ENCODE measurements around the gene FICD.
A peak's percentile ranks its signal among the peaks of the same experiment; 100 is the strongest.

The FICD gene

GRCh38 chr12:108514973-108515814 is at the start of gene FICD:
FICD (plus strand) TSS chr12:108515277; CDS start chr12:108516973, 1,696 bp downstream.
- DNase-seq (ENCODE audit: low read depth): peak; percentile 86
- no peak for TF ChIP-seq CTCF (IDR thresholded peaks at IDR 0.05; ENCODE audit: control insufficient read depth, insufficient read depth, low read depth, low read length, missing control alignments)
- peak within 1 kb of the TSS; percentile 88 for H3K4me3 ChIP-seq (ENCODE audit: control insufficient read depth, low read depth, low read length)

- DNase-seq (ENCODE audit: low read depth): no peak
- TF ChIP-seq CTCF (IDR thresholded peaks at IDR 0.05; ENCODE audit: control insufficient read depth, insufficient read depth, low read depth, low read length, missing control alignments): no peak
- H3K4me3 ChIP-seq (ENCODE audit: control insufficient read depth, low read depth, low read length): no peak overlapping the region
Measured at GRCh38 chr12:108465417-108465816, 49.7 kb upstream of the FICD start.

- no peak for TF ChIP-seq CTCF (IDR thresholded peaks at IDR 0.05; ENCODE audit: control insufficient read depth, insufficient read depth, low read depth, low read length, missing control alignments)
- no peak for DNase-seq (ENCODE audit: low read depth)
- no peak overlapping the region for H3K4me3 ChIP-seq (ENCODE audit: control insufficient read depth, low read depth, low read length)
Measured at GRCh38 chr12:108468196-108468968, 46.7 kb upstream of the FICD start.

GRCh38 chr12:108473400-108474055 is 41.5 kb upstream of the FICD start:
- no peak for TF ChIP-seq CTCF (IDR thresholded peaks at IDR 0.05; ENCODE audit: control insufficient read depth, insufficient read depth, low read depth, low read length, missing control alignments)
- no peak for DNase-seq (ENCODE audit: low read depth)
- H3K4me3 ChIP-seq (ENCODE audit: control insufficient read depth, low read depth, low read length): no peak overlapping the region

- H3K4me3 ChIP-seq (ENCODE audit: control insufficient read depth, low read depth, low read length): no peak overlapping the region
- DNase-seq (ENCODE audit: low read depth): no peak
- no peak for TF ChIP-seq CTCF (IDR thresholded peaks at IDR 0.05; ENCODE audit: control insufficient read depth, insufficient read depth, low read depth, low read length, missing control alignments)
Measured at GRCh38 chr12:108475396-108475795, 39.7 kb upstream of the FICD start.

GRCh38 chr12:108477055-108477880 is 37.8 kb upstream of the FICD start:
- DNase-seq (ENCODE audit: low read depth): no peak
- TF ChIP-seq CTCF (IDR thresholded peaks at IDR 0.05; ENCODE audit: control insufficient read depth, insufficient read depth, low read depth, low read length, missing control alignments): no peak
- no peak overlapping the region for H3K4me3 ChIP-seq (ENCODE audit: control insufficient read depth, low read depth, low read length)

All from AG09309 (cell line).